HepG2 (cell line): ENCODE data around the gene EIF6. TPM values are rescaled to one million over a fixed set of nuclear protein-coding genes. Genes with fewer than 3 reads are reported as not detected.
A peak's percentile ranks its signal among the peaks of the same experiment; 100 is the strongest.

ENCODE experiments used
- CC2D1A ChIP-seq: sonication (generic); formaldehyde crosslinking; IDR thresholded peaks from 2 replicates; pipeline ENCODE4 v1.8.1; 2023; ENCODE audit warnings: mild to moderate bottlenecking, missing genetic modification reagents
- MLXIP ChIP-seq: sonication (generic); formaldehyde crosslinking; IDR thresholded peaks from 2 replicates; pipeline ENCODE4 v1.9.0; 2021; ENCODE audit warnings: missing genetic modification reagents, borderline replicate concordance
- PHF21A ChIP-seq: sonication (generic); formaldehyde crosslinking; IDR thresholded peaks from 2 replicates; pipeline ENCODE4 v1.5.0; 2020; ENCODE audit warnings: mild to moderate bottlenecking, missing genetic modification reagents
- RXRA ChIP-seq: sonication (generic); formaldehyde crosslinking; IDR thresholded peaks from 2 replicates; pipeline ENCODE4 v1.5.1; 2020; ENCODE audit warnings: missing genetic modification reagents
- THAP11 ChIP-seq: IDR thresholded peaks from 2 replicates; pipeline ENCODE4 v1.6.1; 2016; ENCODE audit warnings: missing biosample characterization, missing genetic modification reagents
- USF2 ChIP-seq, 2 experiments: sonication (generic) in 1 of 2; formaldehyde crosslinking in 1 of 2; IDR thresholded peaks; 2 replicates each; pipeline versions ENCODE4 v1.5.1 to v1.6.1; 2011 to 2020; ENCODE audit warnings: borderline replicate concordance in 1 of 2, low read depth in 1 of 2, low read length in 1 of 2, mild to moderate bottlenecking in 1 of 2, missing genetic modification reagents in 1 of 2, moderate library complexity in 1 of 2
- ZBTB20 ChIP-seq: sonication (generic); formaldehyde crosslinking; IDR thresholded peaks from 2 replicates; pipeline ENCODE4 v1.8.1; 2023; ENCODE audit warnings: missing genetic modification reagents, low read depth, mild to moderate bottlenecking, borderline replicate concordance
- ZNF205 ChIP-seq: IDR thresholded peaks from 2 replicates; pipeline ENCODE4 v1.6.1; 2018; ENCODE audit warnings: missing biosample characterization, missing genetic modification reagents
- ZNF274 ChIP-seq: sonication (generic); formaldehyde crosslinking; IDR thresholded peaks from 2 replicates; pipeline ENCODE4 v1.5.1; 2020; ENCODE audit warnings: mild to moderate bottlenecking, missing genetic modification reagents
- ZNF672 ChIP-seq: sonication (generic); formaldehyde crosslinking; IDR thresholded peaks from 2 replicates; pipeline ENCODE4 v1.8.1; 2022; ENCODE audit warnings: missing genetic modification reagents
- ZNF749 ChIP-seq: sonication (generic); formaldehyde crosslinking; IDR thresholded peaks from 2 replicates; pipeline ENCODE4 v1.8.0; 2022; ENCODE audit warnings: mild to moderate bottlenecking, missing genetic modification reagents, moderate library complexity, borderline replicate concordance
- ZSCAN9 ChIP-seq: IDR thresholded peaks from 2 replicates; pipeline ENCODE4 v1.6.1; 2016; ENCODE audit warnings: borderline replicate concordance
- polyA plus RNA-seq, 8 experiments: library from polyadenylated mRNA; depleted of rRNA in 3 of 8; stranded (reverse) in 7 of 8; unstranded in 1 of 8; fragments of >200 nt; fragmentation: Illumina TruSeq in 4 of 8; extraction: Trizol in 4 of 8; gene quantifications; 2 replicates each; pipeline versions ENCODE4 v1.2.1 to v1.2.3, GENCODE V29; 2011 to 2016; ENCODE audit warnings: low read depth in 4 of 8, missing spikeins in 1 of 8, mixed read lengths in 1 of 8; ENCODE audit not compliant: insufficient read depth in 1 of 8
- total RNA-seq, 5 experiments: library from RNA; depleted of rRNA; stranded (reverse); fragments of >200 nt; fragmentation: Illumina TruSeq; extraction: Trizol; gene quantifications; 2 replicates each; pipeline ENCODE4 v1.2.3, GENCODE V29; 2016; ENCODE audit warnings: low read depth in 1 of 5
- TF ChIP-seq, protein P1 (sequence below): sonication (generic); formaldehyde crosslinking; IDR thresholded peaks from 2 replicates; pipeline ENCODE4 v1.5.1; 2020; ENCODE audit warnings: missing genetic modification reagents, mild to moderate bottlenecking, borderline replicate concordance
- TF ChIP-seq, protein P2 (sequence below): sonication (generic); formaldehyde crosslinking; IDR thresholded peaks from 2 replicates; pipeline ENCODE4 v1.5.0; 2020; ENCODE audit warnings: missing genetic modification reagents
- TF ChIP-seq, protein P3 (sequence below): IDR thresholded peaks from 2 replicates; pipeline ENCODE4 v1.6.1; 2016; ENCODE audit warnings: missing genetic modification reagents, missing compliant biosample characterization

The EIF6 gene
- total and polyA plus RNA-seq, 2 of the 13 experiments (the other 11 are each of a cell fraction or from before 2014, with no cell fraction given): 462 to 466 TPM

DNA sequence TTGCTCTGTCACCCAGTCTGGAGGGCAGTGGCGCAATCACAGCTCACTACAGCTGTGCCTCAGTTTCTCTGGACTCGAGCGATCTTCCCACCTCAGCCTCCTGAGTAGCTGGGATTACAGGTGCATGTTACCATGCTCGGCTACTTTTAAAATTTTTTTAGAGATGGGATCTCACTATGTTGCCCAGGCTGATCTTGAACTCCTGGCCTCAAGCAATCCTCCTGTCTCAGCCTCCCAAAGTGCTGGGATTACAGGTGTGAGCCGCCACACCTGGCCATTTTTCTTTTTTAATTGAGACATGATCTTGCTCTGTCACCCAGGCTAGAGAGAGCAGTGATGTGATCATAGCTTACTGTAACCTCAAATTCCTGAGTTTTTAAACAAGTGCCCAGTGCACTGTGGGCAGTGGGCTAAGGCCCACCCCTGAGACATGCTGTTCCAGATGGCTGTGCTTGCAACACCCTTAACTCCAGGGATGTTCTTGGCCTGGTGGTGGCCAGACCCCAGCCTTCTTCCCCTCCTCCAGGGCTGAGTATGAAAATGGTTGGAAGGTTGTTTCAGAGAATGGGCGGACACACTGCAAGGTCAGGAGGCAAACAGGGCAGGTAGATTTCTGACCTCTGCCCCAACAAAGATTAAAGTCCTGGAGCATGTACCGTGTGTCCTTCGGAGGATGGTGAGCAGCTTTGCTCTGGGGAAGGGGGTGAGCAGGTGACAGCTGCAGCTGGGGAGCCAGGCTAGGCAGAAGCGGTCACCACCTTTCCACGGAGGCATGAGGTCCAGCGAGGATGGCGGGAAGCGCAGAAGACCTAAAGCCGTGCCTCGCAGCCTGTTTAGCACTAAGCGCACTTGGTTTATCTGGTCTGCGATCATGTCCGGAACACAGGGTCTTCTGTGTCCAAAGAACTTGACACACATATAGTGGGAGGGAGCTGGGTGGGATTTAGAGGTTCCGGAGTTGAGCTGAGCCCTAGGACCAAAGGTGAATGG lies 9.0 kb upstream of the EIF6 start (continued):
- TF ChIP-seq, protein P1, sequence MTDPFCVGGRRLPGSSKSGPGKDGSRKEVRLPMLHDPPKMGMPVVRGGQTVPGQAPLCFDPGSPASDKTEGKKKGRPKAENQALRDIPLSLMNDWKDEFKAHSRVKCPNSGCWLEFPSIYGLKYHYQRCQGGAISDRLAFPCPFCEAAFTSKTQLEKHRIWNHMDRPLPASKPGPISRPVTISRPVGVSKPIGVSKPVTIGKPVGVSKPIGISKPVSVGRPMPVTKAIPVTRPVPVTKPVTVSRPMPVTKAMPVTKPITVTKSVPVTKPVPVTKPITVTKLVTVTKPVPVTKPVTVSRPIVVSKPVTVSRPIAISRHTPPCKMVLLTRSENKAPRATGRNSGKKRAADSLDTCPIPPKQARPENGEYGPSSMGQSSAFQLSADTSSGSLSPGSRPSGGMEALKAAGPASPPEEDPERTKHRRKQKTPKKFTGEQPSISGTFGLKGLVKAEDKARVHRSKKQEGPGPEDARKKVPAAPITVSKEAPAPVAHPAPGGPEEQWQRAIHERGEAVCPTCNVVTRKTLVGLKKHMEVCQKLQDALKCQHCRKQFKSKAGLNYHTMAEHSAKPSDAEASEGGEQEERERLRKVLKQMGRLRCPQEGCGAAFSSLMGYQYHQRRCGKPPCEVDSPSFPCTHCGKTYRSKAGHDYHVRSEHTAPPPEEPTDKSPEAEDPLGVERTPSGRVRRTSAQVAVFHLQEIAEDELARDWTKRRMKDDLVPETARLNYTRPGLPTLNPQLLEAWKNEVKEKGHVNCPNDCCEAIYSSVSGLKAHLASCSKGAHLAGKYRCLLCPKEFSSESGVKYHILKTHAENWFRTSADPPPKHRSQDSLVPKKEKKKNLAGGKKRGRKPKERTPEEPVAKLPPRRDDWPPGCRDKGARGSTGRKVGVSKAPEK (CRISPR knock-in tag): no peak
- TF ChIP-seq THAP11 (CRISPR knock-in tag) (0 out of 2 replicates have a peak, but pooled peaks have one; percentile 6), PHF21A (CRISPR knock-in tag) (no peak), ZNF205 (CRISPR knock-in tag) (no peak), ZBTB20 (CRISPR knock-in tag) (no peak; the same call in 1 of the 2 replicates), ZNF672 (CRISPR knock-in tag) (no peak), CC2D1A (CRISPR knock-in tag) (no peak), ZNF749 (CRISPR knock-in tag) (no peak), RXRA (peak; percentile 40), MLXIP (CRISPR knock-in tag) (no peak), ZNF274 (CRISPR knock-in tag) (peak; percentile 92), ZSCAN9 (CRISPR knock-in tag) (no peak), USF2 (IDR thresholded peaks at IDR 0.05; ENCODE audit: low read depth, low read length) (no peak), USF2 (CRISPR knock-in tag; IDR thresholded peaks at IDR 0.05; ENCODE audit: borderline replicate concordance) (no peak; the same call in 1 of the 2 replicates)
- TF ChIP-seq, protein P2, sequence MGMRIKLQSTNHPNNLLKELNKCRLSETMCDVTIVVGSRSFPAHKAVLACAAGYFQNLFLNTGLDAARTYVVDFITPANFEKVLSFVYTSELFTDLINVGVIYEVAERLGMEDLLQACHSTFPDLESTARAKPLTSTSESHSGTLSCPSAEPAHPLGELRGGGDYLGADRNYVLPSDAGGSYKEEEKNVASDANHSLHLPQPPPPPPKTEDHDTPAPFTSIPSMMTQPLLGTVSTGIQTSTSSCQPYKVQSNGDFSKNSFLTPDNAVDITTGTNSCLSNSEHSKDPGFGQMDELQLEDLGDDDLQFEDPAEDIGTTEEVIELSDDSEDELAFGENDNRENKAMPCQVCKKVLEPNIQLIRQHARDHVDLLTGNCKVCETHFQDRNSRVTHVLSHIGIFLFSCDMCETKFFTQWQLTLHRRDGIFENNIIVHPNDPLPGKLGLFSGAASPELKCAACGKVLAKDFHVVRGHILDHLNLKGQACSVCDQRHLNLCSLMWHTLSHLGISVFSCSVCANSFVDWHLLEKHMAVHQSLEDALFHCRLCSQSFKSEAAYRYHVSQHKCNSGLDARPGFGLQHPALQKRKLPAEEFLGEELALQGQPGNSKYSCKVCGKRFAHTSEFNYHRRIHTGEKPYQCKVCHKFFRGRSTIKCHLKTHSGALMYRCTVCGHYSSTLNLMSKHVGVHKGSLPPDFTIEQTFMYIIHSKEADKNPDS: no peak
- TF ChIP-seq, protein P3, sequence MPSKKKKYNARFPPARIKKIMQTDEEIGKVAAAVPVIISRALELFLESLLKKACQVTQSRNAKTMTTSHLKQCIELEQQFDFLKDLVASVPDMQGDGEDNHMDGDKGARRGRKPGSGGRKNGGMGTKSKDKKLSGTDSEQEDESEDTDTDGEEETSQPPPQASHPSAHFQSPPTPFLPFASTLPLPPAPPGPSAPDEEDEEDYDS (CRISPR knock-in tag): no peak
